Stomach (tissue), 4 donors: ENCODE results near the gene POC5.

Experiments
- CTCF ChIP-seq, 7 experiments: fragments of 450-650 bp in 4 of 7; fragments of 200-600 bp in 3 of 7; sonication (generic) in 3 of 7; IDR thresholded peaks; one replicate each; pipeline ENCODE4 v1.5.1; 2016 to 2019; ENCODE audit warnings: antibody characterized with exemption in 7 of 7, control low read depth in 2 of 7, mild to moderate bottlenecking in 1 of 7
- EP300 ChIP-seq: sonication (generic); formaldehyde crosslinking; IDR thresholded peaks from one replicate; pipeline ENCODE4 v1.6.1; 2017; ENCODE audit warnings: antibody characterized with exemption
- POLR2A ChIP-seq, 4 donors: fragments of 450-650 bp; IDR thresholded peaks; one replicate each; pipeline ENCODE4 v1.6.1; 2016; ENCODE audit warnings: antibody characterized with exemption in 4 of 4, control low read depth in 2 of 4, mild to moderate bottlenecking in 1 of 4, moderate library complexity in 1 of 4
- POLR2AphosphoS5 ChIP-seq, 3 donors: sonication (generic); formaldehyde crosslinking; IDR thresholded peaks; one replicate each; pipeline ENCODE4 v1.6.1; 2016; ENCODE audit warnings: antibody characterized with exemption in 3 of 3

- TF ChIP-seq POLR2A (IDR thresholded peaks at IDR 0.05) (no peak), CTCF (IDR thresholded peaks at IDR 0.05) (no peak), EP300 (no peak), POLR2AphosphoS5 (IDR thresholded peaks at IDR 0.05) (no peak)
These were observed 27.1 kb upstream of the POC5 start for GRCh38 chr5:75744355-75744754.
